ENCODE measurements around the gene UNC45A. TPM values are rescaled to one million over a fixed set of nuclear protein-coding genes. Genes with fewer than 3 reads are reported as not detected.

Gene UNC45A
- polyA plus RNA-seq (2011; rRNA removed) (63.3 and 69.7 TPM in 2 replicates), polyA minus RNA-seq (2011; rRNA and poly(A)+ RNA removed) (88.7 and 100 TPM in 2 replicates)

- ChIA-PET POLR2A (interaction anchor here (0.5 to 2.2 kb wide), 9 partner anchors 9 to 933 kb away, joined by 3 to 19 read pairs (median 5); partner anchors contain the start of genes MAN2A2 and RCCD1), CTCF (interaction anchor here (0.5 to 7.4 kb wide), 22 partner anchors 8 to 629 kb away, joined by 3 to 98 read pairs (median 4); partner anchors contain the start of genes MAN2A2 and RCCD1)
- no peak for TF ChIP-seq CTCF (IDR thresholded peaks at IDR 0.05; ENCODE audit: low read depth, low read length)
Measured at GRCh38 chr15:90934949-90935751, at the start of gene UNC45A. Gene UNC45A (plus strand): TSS chr15:90935285. CDS start chr15:90935325, 40 bp downstream.

GRCh38 chr15:90885432-90886290 lies 49.4 kb upstream of the UNC45A start:
- peak; percentile 24 for DNase-seq (ENCODE audit: low read depth, low spot score)
- peak; percentile 99 for TF ChIP-seq CTCF (IDR thresholded peaks at IDR 0.05; ENCODE audit: low read depth, low read length)

More at GRCh38 chr15:90934949-90935751, at the start of gene UNC45A:
- no peaks in the 10 kb centered on the region; the same call in 1 of the 2 replicates for H3K9me3 ChIP-seq (ENCODE audit: control insufficient read depth, insufficient read depth, low read length)
- no peaks in the 10 kb centered on the region for H3K27me3 ChIP-seq (ENCODE audit: control insufficient read depth, insufficient read depth, low read length)
- H3K27ac ChIP-seq (ENCODE audit: low read depth, low read length) = peak within 1 kb of the TSS; percentile 65
- DNase-seq (ENCODE audit: low read depth, low spot score) = peak; percentile 49
- H3K4me3 ChIP-seq (ENCODE audit: low read depth, low read length) = peak within 1 kb of the TSS; percentile 83

GRCh38 chr15:90886291-90886614 lies 48.8 kb upstream of the UNC45A start:
- Histone ChIP-seq H3K27me3 (ENCODE audit: control insufficient read depth, insufficient read depth, low read length) (no peaks in the 10 kb centered on the region), H3K4me3 (ENCODE audit: low read depth, low read length) (no peak overlapping the region), H3K27ac (ENCODE audit: low read depth, low read length) (no peak overlapping the region), H3K9me3 (ENCODE audit: control insufficient read depth, insufficient read depth, low read length) (no peaks in the 10 kb centered on the region; the same call in 1 of the 2 replicates)
- TF ChIP-seq CTCF (IDR thresholded peaks at IDR 0.05; ENCODE audit: low read depth, low read length) = no peak
- ChIA-PET CTCF (interaction anchor here (0.6 to 3.8 kb wide), 39 partner anchors 10 to 729 kb away, joined by 3 to 139 read pairs (median 4); partner anchors contain the start of genes BLM, FURIN, HDDC3 and UNC45A), POLR2A (no interaction called here)
- no peak for DNase-seq (ENCODE audit: low read depth, low spot score)

More at GRCh38 chr15:90885432-90886290, 49.4 kb upstream of the UNC45A start:
- H3K27ac ChIP-seq (ENCODE audit: low read depth, low read length) = no peak overlapping the region
- CTCF ChIA-PET = interaction anchor here (0.5 to 3.8 kb wide), 52 partner anchors 10 to 729 kb away, joined by 3 to 139 read pairs (median 4); partner anchors contain the start of genes BLM, FURIN, HDDC3 and UNC45A
- H3K4me3 ChIP-seq (ENCODE audit: low read depth, low read length) = 0 out of 2 replicates have a peak overlapping the region, but pooled peaks have one; percentile 7
- no peaks in the 10 kb centered on the region; the same call in 1 of the 2 replicates for H3K9me3 ChIP-seq (ENCODE audit: control insufficient read depth, insufficient read depth, low read length)
- POLR2A ChIA-PET = interaction anchor here (0.5 to 1.6 kb wide), 2 partner anchors 237 to 238 kb away, joined by 5 to 6 read pairs; no protein-coding TSS in a partner anchor
- no peaks in the 10 kb centered on the region for H3K27me3 ChIP-seq (ENCODE audit: control insufficient read depth, insufficient read depth, low read length)

- Histone ChIP-seq H3K9me3 (ENCODE audit: control insufficient read depth, insufficient read depth, low read length) (no peaks in the 10 kb centered on the region; the same call in 1 of the 2 replicates), H3K4me3 (ENCODE audit: low read depth, low read length) (no peak overlapping the region), H3K27me3 (ENCODE audit: control insufficient read depth, insufficient read depth, low read length) (no peaks in the 10 kb centered on the region), H3K27ac (ENCODE audit: low read depth, low read length) (no peak overlapping the region)
- ChIA-PET POLR2A (interaction anchor here (0.6 kb wide), 1 partner anchor 15 kb away, joined by 3 read pairs; no protein-coding TSS in a partner anchor), CTCF (interaction anchor here (2.2 to 3.8 kb wide), 7 partner anchors 10 to 567 kb away, joined by 8 to 139 read pairs (median 17); partner anchors contain the start of genes HDDC3 and UNC45A)
- DNase-seq (ENCODE audit: low read depth, low spot score) = no peak
- no peak for TF ChIP-seq CTCF (IDR thresholded peaks at IDR 0.05; ENCODE audit: low read depth, low read length)
Measured at GRCh38 chr15:90887037-90887481, 48.0 kb upstream of the UNC45A start.
